Activated CD4-positive, alpha-beta T cell treated with anti-CD3 and anti-CD28 coated beads, Interleukin-10, Interleukin-2, amounts not matched to agents 100 ng/mL and 50 ng/mL, durations not matched to agents 16 hours and 8 hours (primary cell): ENCODE measurements around the gene EPB41L1.
"Not testable (repeated sequence)": the region's sequence is repeated elsewhere in the genome, so short reads cannot be mapped to it uniquely, and the experiment has no call there.

Source experiments
- DNase-seq: peaks from one replicate; pipeline ENCODE4 v3.0.0-alpha.2; 2020

EPB41L1 gene

GRCh38 chr20:36126836-36127527 lies 27.6 kb upstream of the EPB41L1 start:
- DNase-seq: no peak

DNA sequence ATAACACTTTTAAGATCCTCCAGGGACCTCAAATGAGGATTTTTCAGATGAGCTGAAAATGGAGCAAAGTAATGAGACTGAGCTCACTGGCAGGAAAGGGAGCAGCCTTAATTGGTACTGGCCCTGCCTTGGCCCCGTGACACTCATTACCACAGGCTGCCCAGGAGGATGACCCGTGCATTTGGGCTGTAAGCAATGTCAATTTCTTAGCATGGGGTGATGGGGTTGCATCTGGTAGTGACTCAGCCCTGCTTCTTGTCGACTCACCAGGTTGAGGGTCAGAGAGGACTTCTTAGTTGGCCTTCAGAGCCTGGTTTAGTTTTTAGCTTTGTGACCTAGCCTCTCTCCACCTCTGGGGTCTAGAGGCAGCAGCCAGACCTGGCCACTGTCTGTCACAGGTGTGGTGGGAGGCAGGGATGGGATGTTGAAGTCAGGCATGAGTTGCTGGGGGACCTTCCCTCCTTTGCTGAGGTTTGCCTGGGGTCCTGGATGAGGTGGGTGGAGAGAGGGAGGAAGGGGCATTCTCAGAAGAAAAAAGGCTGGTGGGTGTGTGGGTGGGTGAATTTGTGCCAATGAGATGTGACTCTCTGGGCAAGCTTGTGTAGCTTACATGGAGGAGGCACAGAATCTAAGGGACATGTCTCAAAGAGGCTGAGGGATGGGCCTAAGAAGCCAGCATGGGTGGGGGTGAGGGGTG lies 25.9 kb upstream of the EPB41L1 start:
- DNase-seq: no peak

DNA sequence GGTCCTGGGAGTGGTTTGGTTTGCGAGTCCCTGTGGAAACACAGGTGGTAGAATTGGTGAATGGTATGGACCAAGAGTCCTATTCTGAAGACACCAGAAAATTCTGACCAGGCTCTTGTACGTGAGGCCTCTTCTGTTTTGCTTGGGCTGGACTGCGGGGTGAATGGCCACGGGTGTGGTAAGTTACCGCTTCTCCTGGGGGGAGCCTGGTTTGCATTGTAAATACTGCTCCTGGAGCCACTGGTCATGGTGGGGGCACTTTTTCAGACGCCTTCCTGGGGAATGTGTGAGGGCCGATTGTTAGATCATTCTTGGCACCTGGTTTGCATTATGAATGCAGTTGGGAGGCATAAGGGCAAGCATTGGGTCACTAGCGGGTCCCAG lies 25.4 kb upstream of the EPB41L1 start:
- no peak for DNase-seq

DNA sequence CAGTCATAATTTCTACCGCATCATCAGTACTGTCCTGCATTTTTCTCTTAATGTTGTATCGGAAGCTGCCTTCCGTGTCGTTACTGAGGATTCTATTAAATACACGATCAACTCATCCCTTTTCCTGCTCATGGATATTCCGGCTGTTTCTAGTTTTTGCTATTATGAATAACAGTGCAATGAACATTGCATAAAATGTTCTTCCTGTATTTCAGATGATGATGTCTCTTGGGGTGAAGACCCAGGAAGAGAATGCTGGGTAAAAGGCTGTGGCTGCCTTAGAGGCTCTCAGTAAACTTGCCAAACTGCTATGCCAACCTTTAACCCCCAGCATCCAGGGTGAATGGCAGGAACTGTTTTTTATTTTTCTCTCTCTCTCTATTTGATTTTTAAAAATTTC lies 24.1 kb upstream of the EPB41L1 start:
- no peak for DNase-seq

GRCh38 chr20:36132802-36133211 lies 21.7 kb upstream of the EPB41L1 start:
- DNase-seq: no peak

DNA sequence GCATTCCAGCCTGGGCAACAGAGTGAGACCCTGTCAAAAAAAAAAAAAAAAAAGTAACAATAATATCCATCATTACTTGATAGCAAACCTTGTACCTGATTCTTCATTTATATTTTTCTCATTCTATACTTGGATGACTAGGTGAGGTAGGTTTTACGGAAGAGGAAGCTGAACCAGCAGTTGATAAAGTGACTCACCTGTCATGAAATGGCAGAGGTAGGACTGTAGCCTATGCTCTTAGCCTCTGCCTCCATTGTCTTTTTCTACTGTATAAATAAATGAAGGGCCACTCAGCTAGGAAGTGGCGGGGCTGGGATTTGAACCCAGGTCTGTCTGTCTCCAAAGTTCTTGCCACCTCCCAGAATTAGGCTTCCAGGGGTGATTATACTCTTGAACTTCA lies 20.7 kb upstream of the EPB41L1 start:
- no peak for DNase-seq

DNA sequence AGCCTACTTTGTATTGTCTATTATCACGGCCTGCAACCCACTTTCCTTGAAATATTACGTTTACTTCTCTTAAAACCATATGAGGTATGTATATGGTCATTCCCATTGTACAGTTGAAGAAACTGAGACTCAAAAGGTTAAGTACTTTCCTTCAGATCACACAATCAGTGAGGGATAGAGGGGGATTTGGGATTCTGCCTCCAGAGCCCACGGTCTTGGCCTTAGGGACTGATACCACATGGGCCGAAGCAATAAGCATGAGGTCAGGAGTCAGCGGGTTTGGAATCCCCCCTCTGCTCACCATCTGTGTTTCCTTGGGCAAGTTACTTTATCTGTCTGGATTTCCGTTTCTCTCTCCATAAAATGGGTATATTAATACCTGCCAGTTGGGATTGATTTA lies 19.4 kb upstream of the EPB41L1 start:
- no peak for DNase-seq

- no peak for DNase-seq
Measured at GRCh38 chr20:36135821-36136220, 18.7 kb upstream of the EPB41L1 start.

- DNase-seq: not testable (repeated sequence)
Measured at GRCh38 chr20:36137313-36137712, 17.2 kb upstream of the EPB41L1 start.

- no peak for DNase-seq
Measured at GRCh38 chr20:36141310-36141709, 13.2 kb upstream of the EPB41L1 start.

GRCh38 chr20:36144336-36144735 lies 10.2 kb upstream of the EPB41L1 start:
- no peak for DNase-seq

DNA sequence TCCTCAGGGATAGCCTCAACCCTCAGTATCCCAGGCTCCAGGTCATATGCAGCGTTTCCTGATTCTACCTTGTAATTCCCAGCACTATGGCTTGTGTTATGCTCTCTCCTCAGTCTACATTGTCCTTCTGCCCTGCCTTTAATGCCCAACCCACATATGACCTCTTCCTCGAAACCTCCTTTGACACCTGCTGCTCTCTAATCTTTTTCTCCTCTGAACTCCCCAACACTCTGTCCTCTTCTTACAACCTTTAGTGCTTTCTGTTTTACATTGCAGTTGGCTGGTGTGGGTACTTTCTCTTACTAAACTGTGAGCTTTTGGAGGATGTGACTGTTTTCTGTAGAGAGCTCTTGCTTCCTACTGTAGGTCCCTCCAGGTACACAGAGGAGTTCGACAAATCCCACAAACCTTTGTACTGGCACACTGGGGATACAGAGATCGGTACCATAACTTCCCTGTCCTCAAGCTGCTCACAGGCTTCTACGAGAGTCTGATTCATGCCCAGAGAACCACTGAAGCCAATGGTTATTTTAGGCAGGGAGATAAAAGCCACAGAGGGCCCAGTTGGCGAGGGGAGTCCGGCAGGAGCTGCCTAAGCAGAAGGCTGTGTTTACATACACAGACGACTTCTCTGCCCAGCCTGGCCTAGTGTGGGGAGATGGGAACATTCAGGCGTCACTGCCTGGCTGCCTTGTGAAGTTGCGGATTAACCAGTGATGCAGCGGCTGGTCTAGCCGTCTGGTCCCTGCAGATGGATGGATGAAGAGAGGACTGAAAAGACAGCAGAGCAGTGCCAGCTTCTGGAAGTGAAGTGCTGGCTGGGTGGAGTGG lies 8.4 kb upstream of the EPB41L1 start:
- DNase-seq: no peak

GRCh38 chr20:36147690-36148089 lies 6.8 kb upstream of the EPB41L1 start:
- DNase-seq: no peak

DNA sequence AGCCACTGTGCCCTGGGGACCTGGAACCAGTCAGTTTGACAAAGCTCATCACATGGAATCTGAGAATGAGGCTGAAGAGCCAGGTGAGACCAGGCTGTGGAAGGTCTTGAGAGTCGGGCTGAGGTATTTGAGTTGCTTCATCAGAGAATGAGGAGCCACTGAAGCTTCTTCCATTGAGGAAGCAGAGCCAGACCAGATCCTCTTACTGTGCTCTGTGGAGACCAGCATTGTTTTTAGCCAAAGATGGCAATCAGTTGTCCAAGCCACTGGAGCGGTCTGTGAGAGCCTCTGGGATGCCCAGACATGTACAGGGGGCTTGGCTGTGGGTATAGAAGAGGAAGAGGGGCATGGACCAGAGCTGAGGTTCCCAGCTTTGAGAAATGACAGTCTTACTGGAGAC lies 6.1 kb upstream of the EPB41L1 start:
- DNase-seq: no peak

DNA sequence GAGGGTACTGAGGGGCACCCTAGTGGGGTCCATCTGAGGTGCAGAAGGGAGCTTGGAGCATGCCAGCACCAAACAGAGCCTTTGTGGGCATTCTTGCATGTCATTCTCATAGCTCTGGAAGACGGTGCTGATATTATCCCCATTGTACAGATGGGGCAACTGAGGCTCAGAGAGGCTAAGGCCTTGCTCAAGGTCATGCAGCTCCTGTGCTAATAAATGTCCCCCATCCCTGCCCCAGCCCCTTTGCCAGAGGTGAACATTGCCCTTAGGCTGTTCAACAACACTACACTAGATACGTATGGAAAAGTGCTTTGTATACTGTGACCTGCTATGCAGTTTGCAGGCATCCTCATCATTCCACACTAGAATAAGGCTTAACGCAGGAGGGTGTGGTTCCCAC lies 5.5 kb upstream of the EPB41L1 start:
- no peak for DNase-seq

DNA sequence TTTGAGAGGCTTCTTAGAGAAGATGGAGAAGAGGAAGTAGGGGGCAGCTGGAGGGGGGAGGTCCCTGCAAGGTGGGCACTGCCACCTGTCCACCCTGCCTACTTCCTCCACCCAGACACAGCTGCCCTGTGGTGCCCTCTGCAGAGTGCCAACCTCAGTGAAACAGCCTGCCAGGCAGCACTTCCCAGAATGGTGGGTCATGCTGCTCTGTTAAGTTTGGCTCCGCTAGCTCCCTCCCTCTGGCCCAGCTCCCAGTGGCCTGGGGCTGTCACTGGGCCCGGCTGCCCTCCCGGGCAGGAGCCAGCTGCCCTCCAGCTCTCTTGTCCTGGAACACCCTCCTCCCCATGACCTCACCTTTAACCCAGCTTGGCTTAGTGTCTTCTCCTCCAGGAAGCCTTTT lies 5.1 kb upstream of the EPB41L1 start:
- no peak for DNase-seq

GRCh38 chr20:36150489-36150846 lies 4.1 kb upstream of the EPB41L1 start:
- DNase-seq: no peak

GRCh38 chr20:36150847-36151539 lies 3.5 kb upstream of the EPB41L1 start:
- DNase-seq: no peak

GRCh38 chr20:36152261-36152660 lies 2.3 kb upstream of the EPB41L1 start:
- DNase-seq: no peak

GRCh38 chr20:36153204-36153603 lies 1.3 kb upstream of the EPB41L1 start:
- DNase-seq: no peak

DNA sequence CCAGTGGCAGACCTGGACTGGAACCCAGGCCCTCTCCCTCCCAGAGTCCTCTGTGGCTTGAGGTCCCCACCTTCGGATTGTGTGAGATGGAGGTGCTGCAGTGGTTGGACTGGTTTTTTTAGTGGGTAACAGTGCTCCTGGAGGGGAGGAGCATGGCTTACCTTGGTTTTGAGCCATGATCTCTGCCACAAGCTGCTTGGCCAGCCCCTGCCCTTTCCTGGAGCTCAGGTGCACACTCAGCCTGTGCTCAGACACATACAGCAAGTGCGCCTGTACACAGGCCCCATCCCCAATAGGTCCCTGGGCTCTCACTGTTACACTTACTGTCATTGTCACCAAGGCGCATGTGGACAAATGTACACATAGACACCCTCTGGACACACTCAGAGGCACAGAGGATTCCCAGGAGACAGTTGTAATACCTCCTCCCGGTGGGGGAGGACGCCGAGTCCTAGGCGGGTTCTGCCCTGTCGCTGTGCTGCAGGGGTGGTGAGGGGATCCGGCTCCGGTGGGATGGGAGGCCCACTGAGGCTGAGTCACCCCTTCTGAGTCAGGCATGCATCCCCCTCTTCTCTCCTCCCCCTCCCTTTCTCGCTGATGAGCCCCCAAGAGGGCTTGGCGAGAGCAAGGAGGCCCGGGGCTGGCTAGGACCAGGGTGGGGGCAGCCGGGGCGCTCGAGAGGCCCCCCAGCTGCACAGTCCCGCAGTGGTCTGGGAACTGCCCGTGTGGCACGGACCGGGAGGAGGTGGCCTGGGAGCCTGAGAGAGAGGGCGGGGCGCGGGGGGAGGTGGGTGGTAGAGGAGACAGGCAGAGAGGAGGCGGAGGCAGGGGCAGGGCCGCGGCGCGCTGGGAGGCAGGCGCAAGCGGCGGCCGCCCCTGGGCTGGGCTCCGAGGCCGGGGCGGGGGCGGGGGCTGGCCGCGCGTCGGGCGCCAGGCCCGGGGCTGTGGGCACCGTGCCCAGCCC lies 522 bp upstream of the EPB41L1 start:
- DNase-seq: peak; percentile 8

DNA sequence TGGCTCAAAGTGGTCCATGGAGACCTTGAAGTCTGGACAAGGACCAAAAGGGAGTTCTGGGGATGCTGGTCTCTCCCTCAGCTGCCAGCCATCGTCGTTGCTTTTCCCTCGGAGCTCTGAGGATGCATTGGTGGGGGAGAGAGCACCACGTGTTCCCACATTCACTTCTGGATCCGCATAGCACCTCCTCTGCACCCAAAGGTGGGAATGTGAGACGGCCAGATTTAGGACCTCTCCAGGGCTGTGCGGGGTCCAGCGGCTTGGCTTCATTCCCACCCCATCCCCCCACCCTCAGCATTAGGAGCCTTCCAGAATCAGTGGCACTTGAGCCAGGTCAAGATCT lies 1.1 kb downstream of the EPB41L1 start:
- no peak for DNase-seq
